ENCODE results near the gene CAMK4.

CAMK4 gene

DNA sequence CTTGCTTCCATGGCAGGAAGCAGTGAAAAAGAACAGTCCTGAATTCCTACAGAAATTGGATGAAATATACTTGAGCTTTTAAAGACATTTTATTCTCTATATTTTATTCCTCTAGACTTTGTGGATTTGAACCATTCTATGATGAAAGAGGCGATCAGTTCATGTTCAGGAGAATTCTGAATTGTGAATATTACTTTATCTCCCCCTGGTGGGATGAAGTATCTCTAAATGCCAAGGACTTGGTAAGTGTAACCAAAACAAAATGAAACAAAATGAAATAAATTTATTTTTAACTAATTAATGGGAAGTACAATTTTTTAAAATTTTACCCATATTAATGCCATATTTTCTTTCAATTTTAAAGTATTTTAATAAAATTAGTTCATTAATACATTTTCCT, 254.1 kb downstream of the CAMK4 start:
- in situ Hi-C loops (cut with MboI; ENCODE audit: low sequenced_read_pairs), result no loop called here

DNA sequence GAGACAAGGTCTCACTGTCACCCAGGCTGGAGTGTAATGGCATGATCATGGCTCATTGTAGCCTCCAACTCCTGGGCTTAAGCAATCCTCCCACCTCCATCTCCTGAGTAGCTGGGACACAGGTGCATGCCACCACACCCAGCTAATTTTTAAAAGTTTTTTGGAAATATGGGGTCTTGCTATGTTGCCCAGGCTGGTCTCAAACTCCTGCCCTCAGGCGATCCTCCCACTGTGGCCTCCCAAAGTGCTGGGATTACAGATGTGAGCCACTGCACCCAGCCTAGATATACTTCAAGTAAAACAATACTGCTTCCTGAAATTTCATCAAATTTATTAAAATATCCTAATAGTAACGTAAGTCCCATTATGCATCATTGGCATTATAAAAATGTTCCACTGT, 254.7 kb downstream of the CAMK4 start:
- in situ Hi-C loops (cut with MboI; ENCODE audit: low sequenced_read_pairs), result no loop called here

DNA sequence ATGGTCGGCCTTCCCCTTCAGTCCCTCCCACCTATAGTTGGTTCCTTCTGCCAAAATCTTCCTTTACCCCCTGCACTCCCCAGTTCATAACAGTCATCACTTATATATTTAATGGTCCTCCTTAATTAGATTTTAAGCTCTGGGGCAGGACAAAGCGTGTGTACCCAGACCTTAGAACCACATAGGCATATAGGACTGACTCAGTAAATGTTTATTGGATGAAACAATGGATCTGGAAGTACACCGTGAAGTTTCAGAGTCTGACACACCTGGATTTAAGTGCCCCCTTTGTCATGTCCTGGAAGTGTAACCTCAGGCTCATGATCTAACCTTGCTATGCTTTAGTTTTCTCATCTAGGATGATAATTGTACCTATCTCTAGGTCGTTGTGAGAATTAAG, 256.2 kb downstream of the CAMK4 start:
- in situ Hi-C loops (cut with MboI; ENCODE audit: low sequenced_read_pairs), result no loop called here

DNA sequence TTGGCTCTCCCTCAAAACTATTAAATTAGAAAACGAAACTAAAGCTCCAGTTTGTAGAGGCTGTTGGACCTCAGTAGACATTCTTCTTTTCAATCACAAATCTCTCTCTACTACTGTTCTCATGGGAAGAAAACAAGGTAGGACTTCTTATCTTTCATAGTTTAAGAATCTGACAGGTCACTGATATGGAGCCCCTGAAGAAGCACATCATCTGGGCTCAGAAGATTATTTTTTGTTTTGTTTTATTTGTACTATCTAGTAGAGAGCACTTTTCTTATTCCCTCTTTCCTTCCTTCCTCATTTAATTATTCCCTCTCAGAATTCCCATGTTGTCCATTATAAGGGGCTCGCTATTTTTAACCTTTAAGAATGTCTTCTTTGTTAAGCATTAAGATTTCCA, 261.9 kb downstream of the CAMK4 start:
- in situ Hi-C loops (cut with MboI; ENCODE audit: low sequenced_read_pairs), result no loop called here

DNA sequence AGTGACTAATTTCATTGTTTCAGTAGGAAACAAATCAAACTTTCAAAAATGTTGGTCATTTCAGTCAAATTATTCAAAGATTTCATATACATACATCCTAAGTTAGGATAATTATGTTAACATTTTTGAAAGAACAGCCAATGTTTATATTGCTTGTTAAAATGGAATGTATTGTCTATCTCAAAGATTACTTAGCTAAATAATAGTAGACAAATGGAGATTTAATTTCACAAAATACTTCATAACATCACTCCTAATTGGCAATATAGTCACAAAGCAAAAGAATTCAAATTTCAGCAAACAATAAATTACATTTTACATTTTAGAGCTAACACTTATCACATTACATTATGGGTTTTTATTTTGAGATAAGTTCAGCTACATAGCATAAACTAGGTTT, 262.7 kb downstream of the CAMK4 start:
- in situ Hi-C loops (cut with MboI; ENCODE audit: low sequenced_read_pairs), result no loop called here

DNA sequence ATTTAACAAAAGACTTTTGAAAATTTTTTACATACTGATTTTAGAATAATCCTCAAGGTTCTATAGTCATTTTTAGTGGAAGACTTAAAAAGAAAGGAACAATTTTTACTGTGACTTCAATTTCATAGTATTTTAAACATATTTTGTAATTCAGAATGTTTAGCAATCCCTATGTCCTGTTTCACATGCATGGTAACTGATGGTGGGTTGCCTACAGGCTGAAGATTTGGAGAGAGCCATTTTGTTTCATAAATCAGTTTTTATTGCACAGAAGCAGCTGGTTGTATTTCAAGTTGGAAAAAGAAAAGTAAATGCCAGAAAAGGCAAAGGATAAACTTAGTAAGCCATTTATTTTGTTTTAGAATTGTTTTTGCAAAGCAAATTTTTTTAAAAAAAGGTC, 264.2 kb downstream of the CAMK4 start:
- in situ Hi-C loops (cut with MboI; ENCODE audit: low sequenced_read_pairs), result no loop called here

DNA sequence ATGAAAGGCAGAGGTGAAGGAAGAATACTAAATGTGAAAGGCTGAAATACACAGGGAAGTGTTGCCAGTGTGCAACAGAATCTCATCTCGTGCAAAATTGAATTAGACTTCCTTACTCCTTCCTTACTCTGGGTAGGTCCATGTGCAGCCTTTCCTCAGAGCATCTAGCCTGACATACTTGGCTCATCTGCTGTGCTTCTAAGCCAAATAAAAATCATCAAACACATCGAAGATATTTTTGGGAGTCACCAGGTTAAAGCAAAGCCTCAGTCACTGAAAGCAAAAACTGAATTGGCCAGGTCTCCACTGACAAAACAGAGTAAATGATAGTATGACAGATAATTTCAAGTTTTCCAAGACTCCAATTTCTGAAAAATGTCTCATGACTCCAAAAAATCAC, 268.8 kb downstream of the CAMK4 start:
- in situ Hi-C loops (cut with MboI; ENCODE audit: low sequenced_read_pairs), result no loop called here

DNA sequence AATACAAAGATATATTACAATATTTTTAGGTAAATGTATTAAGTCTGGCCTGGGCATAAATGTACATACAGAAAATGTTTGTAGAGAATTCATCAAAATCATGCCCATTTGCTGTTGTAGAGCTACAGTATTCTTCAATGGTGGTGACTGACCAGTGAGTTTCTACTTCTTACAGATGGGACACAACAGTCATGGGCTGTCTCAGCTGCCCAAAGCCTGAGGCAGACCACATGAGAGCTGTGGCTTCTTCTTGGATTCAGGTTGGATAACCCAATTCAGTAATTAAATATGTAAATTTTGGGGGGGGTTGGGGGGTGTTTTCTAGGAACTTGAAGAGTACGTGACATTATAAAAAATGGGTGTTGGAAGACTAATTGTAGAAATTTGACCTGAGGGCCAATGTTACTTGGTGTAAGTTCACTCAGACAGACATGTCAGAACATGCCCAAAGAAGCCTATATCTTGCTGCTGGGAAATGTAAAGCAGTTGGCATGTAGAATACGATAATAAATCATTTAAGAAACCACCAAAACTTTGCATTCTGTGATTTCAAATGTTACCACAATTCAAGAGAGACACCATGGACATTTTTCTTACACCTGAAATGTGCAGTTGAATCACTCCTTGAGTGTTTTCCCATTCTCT, 270.3 kb downstream of the CAMK4 start:
- in situ Hi-C loops (cut with MboI; ENCODE audit: low sequenced_read_pairs), result no loop called here

DNA sequence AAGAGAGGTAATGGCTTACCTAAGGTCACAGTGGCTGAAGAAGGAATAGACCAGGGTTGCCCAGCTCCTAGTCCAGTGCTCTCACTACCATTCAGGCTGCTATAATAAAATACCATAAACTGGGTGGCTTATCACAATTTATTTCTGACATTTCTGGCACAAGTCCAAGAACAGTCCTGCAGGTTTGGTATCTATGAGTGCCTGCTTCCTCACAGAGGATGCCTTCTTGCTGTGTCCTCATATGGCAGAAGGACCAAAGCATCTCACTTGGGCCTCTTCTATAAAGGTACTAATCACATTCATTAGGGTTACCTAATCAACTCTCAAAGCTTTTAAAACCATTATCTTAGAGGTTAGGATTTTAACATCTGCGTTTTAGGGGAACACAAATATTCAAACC, 271.0 kb downstream of the CAMK4 start:
- in situ Hi-C loops (cut with MboI; ENCODE audit: low sequenced_read_pairs), result no loop called here

DNA sequence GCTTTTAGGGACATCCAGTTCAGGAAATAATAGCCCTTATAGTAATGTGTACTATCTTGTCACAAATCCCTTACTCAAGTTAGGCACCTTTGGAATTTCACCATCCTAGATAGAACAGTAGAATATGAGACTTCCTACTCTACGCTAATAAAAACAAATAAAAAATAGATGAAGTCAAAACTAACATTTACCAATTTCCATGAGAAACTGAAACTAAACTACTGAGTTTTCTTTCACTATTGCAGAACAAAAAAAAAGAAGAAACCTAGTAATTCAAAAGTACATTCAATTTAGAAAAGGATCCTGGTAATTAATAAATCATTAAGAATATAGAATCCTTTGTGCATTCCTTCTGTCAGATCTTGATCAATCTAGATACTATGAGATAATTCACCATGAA, 274.2 kb downstream of the CAMK4 start:
- in situ Hi-C loops (cut with MboI; ENCODE audit: low sequenced_read_pairs), result no loop called here

DNA sequence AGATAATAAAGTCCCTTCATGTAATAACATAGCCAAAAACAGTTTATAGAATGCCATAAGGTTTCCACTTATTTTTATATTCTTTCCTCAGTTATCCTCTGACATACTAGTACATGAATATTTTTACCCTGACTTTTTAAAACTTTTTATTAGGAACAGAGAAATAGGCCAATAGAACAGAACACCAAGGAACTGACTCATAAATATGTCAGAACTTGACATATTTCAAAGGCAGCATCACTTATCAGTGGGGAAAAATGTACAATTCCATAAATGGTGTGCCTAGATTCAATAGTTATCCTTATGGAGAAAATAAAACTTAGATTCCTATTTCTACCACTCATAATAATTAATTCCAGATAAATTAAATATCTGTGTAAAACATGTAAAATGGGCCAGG, 278.8 kb downstream of the CAMK4 start:
- in situ Hi-C loops (cut with MboI; ENCODE audit: low sequenced_read_pairs), result no loop called here

DNA sequence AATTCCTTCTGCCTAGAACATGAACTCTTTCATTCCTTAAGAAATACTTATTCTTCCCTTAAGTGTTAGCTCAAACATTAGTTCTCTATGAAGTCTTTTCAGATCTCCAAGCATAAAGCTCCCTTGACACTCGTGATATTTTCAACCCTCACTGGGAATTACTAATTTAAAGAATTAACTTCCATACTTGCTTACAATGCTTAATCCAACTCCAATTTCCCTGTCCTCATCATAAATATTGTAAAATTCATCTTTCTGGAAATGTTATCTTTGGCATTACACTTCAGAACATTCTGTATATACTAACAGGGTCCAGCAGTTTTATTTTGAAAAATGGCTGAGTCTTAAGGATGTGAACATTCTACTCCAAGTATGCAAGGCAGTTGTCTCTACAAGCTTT, 280.9 kb downstream of the CAMK4 start:
- in situ Hi-C loops (cut with MboI; ENCODE audit: low sequenced_read_pairs), result no loop called here

DNA sequence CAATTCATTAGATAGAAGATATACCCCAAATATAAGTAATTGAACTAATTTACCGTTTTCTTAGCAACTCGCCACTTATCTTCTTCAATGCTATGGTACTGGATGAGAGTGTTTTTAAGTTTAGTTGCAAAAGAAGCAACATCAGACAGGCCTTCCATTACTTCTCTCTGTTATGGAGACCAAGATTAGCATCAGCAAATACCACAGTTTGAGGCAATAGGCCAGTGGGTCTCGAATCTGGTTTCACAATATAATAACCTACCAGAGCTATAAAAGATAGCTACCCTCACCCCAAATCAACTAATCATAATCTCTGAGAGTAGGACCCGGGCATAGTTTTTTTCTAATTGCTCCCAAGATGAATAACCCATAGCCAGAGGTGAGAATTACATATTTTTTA, 283.1 kb downstream of the CAMK4 start:
- in situ Hi-C loops (cut with MboI; ENCODE audit: low sequenced_read_pairs), result no loop called here

DNA sequence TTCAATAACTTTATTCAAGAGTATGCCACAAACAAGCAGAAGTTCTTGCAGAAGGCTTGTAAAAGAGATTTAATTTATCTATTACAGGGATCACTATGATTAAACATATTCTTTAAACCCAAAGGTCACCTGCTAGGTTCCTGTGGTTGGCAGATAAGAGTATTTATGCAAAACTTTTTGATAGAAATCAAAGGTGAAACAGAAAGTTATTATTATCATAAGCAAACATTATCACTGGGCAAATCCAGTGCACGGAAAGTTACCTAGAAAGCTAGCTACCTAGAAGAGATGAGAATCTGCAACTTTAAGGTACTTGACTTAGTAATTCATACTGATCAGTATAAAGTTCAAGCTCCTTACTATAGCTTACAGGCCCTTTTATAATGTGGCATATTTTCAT, 284.9 kb downstream of the CAMK4 start:
- in situ Hi-C loops (cut with MboI; ENCODE audit: low sequenced_read_pairs), result no loop called here

DNA sequence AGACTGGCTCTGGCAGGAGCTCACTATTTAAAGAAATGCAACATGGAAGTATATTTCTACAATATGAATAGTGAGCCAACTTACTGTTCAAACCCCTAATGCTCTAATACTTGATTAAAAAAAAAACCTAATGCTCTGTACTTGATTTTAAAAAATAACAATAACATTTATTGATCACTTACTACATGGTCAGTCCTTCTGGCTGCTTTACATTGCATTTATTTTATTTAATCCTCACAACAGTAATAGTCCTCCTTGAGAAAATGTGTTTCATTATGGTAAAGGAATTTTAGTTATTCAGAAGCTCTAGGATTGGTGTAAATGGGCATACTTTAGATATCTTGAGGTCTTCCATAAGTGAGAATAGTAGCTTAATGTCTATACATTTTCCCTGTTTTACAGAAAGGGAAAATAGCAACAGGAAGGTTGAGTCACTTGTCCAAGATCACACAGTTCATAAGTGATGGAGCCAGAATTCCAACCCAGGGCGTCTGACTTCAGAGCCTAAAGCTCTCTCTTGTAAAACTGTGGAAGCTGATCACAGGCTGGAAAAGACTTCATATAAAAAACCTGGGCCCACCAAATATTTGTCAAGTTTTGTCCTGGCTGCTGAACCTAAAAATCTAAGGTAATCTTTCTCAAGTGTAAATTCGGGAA, 287.1 kb downstream of the CAMK4 start:
- in situ Hi-C loops (cut with MboI; ENCODE audit: low sequenced_read_pairs), result no loop called here

DNA sequence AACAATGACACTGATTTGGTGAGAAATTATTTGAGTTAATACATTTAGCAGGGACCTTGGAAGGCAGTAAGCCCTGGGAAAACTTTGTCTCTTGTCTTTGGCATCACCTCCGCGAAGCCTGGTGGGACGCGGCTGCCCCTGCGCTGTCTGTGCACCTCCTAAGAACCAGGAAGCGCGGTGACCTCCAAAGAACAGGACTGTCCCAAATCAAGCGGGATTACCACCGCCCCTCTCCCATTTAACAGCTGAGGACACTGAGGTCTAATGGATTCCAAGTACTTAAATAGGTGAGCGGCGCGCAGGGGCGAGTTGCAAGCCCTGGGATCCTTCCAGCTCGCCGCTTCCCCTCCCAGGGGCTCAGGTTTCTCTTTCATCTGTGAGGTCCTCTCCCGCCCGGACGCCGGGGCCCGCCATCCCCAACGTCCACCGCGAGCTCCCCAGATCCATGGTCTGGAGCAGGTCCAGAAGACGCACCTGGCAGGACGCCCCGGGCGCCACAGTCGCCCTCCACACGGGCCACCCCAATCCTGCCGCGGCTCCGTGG, 287.7 kb downstream of the CAMK4 start:
- in situ Hi-C loops (cut with MboI; ENCODE audit: low sequenced_read_pairs), result no loop called here

DNA sequence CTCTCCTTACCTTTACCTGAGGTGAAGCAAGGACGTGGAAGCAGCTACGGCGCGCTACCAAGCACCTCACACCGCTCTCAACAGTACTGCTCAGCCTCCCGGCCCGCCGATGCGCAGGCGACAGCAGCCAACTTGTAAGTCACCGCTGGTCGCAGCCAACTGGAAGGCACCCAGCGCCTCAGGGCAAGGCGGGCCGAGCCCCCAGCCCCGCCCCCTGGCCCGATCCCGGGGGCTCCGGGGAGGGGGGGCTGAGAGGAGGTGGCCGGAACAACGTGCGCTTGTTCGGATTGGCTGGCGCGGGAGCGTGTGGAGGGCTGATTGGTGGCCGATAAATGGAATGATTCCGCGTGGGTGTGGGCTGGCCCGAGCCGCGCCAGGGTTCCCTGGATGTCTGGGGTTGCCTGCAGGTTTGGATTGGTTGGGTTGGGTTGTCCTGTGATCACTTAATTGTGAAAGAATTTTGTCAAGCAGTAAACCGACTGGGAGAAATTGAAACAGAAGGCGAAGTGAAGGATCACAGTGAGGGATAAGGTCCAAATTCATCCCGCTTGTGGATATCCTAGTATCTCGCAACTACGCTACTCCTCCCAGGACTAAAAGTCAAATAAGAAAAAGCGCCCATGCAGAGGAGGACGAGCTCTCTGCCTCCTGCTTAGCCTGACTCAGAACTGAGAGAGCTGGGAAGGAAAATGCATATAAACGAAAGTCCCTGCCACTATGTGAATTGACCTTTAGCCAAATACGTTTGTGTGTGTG, 288.4 kb downstream of the CAMK4 start, which contains the start of gene STARD4:
STARD4 (minus strand) TSS at position 161 of the 756 bp plus-strand sequence. CDS start 5,102 bp downstream, outside the sequence.
- in situ Hi-C loops (cut with MboI; ENCODE audit: low sequenced_read_pairs), result no loop called here

DNA sequence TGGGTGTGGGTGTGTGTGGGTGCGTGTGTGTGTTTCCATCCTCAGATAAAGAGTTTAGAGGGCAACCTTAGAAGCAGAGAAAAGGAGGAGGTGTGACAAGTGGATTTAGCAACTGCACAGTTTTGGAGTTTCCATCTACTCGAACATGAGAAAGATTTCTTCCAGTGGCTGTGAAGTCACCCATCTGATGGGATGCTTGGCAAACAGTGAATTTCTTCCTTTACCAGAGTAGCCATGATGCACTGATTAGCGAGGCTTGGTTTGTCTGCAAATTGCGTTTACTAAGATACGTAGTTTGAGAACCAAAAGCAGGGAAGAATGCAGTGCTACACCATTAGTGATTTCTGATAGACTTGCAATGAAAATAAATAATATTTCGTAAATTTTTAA, 288.9 kb downstream of the CAMK4 start:
- in situ Hi-C loops (cut with MboI; ENCODE audit: low sequenced_read_pairs), result no loop called here

DNA sequence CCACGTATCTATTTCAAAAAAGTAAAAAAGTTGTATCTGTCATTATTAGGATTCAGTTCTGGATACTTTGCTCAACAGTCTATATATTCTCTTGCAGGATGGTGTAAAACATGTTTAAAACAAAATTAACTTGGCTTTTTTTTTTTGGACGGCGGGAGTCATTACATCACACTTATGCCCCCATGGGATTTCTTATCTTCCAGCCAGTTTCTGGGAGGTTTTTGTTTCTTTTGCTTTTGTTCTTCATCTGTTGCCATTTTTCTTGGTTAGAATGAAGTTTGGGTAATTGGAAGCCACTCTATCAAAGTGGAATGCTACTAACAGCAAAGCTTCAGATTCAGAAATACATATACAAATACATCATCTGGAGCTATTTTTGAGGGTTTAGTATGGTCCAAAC, 289.9 kb downstream of the CAMK4 start:
- in situ Hi-C loops (cut with MboI; ENCODE audit: low sequenced_read_pairs), result no loop called here

DNA sequence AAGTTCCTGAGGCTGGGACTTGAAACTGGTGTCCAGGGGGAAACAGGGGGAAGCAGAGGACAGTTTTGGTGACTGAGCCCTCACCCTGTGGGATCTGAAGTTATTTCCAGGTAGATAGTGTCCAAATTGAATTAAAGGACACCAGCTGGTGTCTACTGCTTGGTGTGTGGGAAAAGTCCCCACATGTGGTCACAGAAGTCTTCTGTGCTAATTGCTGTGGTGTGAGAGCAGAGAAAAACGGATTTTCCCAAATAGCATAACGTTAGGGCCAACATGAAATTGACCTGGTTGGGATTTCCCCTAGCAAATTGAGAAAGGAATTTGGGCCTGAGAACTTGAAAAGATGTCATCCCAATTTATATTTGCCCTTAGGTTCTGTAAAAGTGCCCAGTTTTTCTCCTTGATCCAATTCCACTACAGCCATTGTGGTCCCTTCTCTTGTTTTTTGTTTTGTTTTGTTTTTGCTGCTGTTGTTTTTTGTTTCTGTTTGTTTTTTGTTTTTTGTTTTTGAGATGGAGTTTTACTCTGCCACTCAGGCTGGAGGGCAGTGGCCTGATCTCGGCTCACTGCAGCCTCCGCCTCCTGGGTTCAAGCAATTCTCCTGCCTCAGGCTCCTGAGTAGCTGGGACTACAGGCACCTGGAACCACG, 293.8 kb downstream of the CAMK4 start:
- in situ Hi-C loops (cut with MboI; ENCODE audit: low sequenced_read_pairs), result no loop called here

DNA sequence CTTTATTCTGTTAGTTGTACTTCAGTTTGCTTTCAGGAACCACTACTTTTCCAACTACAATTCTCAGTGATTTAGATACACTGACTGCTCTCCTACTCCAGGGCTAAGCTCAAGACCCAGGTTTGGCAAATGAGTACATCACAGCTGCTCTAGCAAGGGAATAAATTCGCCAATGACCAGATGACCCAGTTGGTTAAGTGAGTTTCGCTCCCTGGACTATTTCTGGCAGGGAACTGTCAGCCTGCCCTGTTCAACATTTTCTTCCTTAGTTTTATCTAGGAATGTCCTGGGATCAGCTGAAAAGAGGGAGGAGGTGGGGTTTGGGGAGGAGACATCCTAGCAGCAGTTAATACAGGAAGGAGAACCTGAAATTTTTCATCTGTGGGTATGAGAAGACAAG, 294.6 kb downstream of the CAMK4 start:
- in situ Hi-C loops (cut with MboI; ENCODE audit: low sequenced_read_pairs), result no loop called here
